GM18499 (cell line): Measurements from ENCODE around the gene RPN2.

Source experiments
- ATAC-seq: cut with Tn5 transposase; IDR thresholded peaks from one replicate; pipeline ENCODE4 v1.9.1; 2021; ENCODE audit warnings: moderate number of reproducible peaks; ENCODE audit not compliant: insufficient read depth, unreplicated experiment

RPN2 gene

DNA sequence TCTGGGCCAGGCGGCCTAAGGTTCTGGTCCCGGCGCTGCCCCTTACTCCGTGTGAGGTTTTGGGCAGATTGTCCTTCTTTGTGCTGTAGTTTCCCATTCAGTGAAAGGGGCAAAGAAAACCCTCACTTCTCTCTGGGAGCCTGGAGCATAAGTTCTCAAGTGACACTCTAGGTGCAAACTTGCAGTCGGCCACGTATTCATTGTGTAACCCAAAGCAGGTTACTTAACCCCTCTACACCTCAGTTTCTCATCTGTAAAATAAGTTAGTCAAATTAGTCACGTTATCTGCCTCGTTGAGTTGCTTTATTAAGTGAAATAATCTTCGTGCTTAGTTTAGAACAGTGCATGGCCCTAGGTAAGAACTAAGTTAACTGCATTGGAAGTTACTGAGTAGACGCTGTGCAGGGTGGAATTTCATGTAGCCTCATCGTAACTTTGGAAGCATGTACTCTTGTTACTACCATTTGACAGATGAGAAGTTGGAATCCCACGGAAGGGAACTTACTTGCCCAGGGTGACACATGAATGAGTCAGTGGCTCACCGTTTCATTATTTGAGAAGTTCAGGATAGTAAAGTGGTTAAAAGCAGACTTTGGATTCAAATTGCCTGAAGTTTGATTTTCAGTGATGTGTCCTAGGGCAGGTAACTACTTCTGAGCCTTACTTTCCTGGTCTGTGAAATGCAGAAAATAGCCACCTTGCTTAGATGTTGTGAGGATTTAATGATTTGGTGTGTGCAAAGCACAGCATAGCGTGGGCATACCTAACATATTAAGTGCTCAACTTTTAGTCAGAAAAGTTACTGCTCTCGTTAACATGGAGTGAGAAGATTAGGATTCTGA lies 774 bp downstream of the RPN2 start:
- ATAC-seq: no peak

DNA sequence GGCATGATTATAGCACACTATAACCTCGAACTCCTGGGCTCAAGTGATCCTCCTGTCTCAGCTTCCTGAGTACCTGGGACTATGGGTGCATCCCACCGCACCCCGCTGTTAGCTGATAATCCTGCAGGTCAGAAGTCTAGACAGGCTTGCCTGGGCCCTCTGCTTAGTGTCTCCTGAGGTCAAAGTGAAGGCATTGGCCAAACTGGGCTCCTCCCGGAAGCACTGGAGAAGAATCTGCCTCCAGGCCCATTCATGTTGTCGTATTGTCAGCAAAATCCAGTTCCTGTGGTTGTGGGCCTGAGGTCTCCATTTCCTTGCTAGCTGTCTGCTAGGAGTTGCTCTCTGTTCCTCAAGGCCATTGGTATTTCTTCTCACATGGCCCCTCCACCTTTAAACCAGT lies 6.6 kb downstream of the RPN2 start:
- no peak for ATAC-seq

DNA sequence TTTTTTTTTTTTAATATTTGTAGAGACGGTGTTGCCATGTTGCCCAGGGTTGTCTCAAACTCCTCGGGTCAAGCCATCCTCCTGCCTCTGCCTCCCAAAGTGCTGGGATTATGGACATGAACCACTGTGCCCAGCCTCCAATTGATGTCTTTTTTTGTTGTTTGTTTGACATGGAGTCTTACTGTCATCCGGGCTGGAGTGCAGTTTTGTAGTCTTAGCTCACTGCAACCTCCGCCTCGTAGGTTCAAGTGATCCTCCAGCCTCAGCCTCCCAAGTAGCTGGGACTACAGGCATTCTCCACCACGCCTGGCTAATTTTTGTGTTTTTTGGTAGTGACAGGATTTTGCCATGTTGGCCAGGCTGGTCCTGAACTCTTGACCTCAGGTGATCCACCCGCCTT lies 9.7 kb downstream of the RPN2 start:
- ATAC-seq: no peak

DNA sequence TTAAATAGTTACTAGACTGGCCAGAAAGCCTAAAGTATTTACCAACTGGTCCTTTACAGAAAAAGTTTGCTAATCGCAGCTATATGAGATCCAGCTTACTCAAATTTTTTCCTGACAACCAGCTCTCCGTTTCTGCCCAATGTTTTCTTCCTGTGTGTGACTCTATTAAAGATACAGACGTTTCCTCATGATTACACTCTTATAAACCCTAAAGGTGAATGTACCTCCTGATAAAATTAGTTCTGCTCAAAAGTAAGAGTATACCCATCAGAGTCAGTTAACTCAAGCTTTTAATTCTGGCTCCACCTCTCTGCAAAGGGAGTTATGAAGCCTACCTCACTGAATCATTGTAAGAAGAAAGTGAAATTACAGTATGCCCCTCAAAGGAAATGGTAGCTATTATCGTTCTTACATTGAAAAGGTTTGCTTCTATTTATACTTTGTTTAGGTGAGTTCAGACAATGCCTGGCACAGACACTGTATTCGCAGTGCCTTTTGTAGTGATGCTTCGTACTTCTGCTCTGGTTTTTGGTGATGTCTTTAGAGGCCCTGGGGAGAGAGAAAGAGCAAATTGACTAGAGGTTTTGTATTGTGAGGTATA lies 10.4 kb downstream of the RPN2 start:
- ATAC-seq: no peak

DNA sequence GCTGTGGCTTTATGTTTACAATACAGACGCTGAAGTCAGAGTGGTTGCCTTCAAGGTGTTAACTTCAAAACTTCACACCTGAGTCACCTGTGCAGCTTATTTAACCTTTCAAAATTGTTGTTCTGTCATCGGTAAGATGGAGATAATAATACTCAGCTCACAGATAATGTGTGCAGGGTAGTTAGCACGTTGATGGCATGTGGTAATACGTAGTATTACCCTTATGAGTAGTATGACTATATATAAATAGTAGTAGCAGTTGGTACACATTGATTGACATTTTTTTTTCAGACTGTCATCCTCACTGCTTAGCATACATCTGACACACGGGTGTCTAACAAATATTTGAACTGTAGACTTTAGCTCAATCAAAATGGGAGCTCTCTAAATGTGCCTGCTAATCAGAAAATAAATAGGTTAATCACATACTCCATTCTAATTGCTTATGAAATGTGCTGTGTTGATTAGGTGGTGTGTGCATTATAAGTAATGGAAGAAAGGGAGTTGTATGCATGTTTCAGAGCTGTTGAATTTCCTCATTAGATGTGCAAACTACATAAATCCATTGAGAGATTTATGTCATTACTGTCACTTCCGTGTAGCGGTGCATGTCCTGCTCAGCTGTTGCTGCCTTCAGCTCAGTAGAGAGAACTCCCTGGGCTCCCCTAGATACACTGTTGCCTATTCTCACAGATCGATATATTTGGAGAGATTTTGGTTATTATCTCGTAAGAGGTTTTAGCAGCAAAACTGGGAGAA lies 11.4 kb downstream of the RPN2 start:
- ATAC-seq: no peak

DNA sequence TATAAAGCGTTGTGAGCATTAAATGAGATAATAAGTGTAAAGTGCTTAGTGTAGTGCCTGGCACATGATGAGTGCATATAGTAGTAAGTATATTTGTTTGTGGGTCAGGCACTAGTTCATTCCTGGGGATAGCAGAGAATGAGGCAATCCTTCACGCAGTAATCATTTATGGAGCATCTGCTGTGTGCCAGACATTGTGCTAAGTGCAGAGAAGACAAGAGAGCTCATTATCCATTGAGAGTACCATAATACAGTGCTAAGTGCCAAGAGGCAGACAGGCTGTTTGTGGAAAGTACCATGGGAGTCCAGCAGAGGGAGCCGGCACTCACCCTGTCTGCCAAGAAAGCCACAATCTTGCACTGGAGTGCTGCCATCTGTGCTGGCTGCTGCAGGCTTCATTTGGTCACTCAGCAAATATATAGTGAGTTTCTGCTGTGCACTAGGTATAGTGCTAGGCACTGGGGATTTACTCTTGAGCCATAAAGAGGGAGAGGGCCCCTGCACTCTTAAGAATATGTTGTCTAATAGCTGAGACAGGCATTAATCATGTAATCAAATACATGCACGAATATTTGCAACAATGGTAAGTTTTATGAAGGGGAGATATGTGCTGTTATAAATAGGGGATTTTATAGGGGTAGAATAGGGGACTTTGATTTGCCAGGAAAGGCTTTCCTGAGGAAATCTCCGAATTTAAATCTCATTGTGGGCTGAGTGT lies 13.2 kb downstream of the RPN2 start:
- no peak for ATAC-seq

DNA sequence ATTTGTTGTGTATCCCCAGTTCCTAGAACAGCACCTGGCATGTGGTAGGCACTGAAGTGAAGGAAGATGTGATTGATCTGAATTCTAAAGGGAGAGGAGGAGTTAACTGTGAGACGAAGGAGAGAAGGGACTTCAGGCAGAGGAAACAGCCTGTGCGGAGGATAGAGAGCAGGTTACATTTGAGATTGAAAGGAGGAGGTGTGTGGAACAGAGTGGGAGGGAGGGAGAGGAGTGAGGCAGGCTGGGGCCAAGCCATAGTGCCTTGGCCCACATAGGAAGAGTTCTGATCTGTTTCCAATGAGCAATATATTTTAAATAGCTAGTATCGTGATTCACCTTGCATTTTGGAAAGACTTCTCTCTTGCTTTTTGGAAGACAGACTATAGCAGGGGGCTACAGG lies 14.1 kb downstream of the RPN2 start:
- no peak for ATAC-seq

DNA sequence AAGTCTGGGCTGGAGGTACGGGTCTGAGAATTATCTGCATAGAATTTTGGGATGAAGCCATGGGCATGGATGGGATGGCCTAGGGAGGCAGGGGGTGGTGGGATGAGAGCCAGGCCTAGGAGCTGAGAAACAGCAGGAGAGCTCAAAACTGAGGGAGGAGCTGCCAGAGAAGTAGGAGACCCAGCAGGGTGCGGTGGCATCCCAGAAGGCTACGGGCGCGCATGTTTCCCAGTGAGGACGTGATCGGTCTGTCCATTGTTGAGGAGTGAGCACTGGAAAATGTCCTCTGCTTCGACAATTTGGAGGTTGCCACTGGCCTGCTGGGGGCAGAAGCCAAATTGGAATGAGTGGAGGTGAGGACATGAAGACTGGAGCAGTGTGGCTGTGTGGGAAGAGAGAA lies 14.7 kb downstream of the RPN2 start:
- ATAC-seq: no peak

DNA sequence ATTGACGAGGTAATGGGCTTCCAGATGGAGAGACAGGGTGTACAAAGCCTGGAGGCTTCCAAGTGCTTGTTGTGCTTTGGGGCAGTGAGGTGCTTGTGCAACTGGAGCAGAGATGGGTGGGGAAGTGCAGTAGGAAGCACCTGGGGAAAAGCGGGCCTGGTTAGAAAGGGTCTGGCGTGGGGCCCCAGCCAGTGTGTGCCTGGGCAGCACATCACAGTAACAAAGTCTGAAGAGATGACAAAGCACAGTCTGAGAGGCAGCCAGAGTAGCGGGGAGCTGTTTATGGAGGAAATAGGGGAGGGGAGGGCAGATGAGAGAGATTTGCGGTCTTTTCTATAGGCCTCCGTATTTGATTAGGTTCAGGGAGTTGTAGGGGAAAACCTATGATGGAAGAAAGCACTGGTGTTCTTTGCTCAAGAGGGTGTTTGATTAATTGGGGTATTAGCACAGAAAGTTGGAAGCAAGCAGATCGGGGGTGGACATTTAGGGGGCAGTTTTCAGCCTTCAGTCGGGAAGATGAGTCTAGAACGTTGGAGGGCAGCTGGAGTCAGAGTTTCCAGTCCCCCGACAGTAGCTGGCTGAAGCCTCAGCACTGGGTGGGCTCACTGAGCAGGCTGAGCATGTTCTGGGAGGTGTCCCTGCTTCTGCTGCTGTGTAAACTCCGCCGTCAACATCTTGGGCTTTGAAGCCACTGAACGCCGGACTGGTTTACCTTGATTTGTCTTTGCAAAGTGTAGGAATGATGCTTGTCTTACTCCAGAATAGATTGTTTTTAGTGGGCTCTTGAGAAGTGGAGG lies 15.7 kb downstream of the RPN2 start:
- no peak for ATAC-seq

DNA sequence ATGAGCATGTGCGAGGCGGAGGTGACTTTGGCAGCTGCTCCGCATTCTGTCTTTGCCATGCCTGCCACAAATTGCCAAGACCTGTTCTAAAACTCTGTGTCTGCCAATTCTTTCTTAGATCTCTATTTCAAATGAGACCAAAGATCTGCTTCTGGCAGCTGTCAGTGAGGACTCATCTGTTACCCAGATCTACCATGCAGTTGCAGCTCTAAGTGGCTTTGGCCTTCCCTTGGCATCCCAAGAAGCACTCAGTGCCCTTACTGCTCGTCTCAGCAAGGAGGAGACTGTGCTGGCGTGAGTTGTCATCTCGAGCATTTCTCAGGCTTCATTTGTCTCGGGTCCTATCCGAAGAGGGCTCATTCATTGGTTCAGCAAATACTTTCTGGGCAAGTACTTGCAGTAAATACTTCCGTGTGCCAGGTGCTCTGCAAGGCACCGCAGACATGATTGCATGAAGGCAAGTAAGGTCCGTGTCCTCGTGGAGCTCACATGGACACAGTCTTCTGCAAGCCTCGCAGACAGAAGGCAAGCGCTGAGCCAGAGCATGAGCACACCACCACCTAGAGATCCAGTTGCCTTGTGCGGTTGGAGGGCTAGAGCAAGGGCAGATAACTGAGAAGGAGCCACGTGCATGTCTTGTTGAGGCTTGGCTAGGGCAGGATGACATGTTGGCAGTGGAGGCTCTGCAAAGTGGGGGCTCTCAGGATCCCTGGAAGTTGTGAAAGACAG lies 20.0 kb downstream of the RPN2 start:
- ATAC-seq: no peak

DNA sequence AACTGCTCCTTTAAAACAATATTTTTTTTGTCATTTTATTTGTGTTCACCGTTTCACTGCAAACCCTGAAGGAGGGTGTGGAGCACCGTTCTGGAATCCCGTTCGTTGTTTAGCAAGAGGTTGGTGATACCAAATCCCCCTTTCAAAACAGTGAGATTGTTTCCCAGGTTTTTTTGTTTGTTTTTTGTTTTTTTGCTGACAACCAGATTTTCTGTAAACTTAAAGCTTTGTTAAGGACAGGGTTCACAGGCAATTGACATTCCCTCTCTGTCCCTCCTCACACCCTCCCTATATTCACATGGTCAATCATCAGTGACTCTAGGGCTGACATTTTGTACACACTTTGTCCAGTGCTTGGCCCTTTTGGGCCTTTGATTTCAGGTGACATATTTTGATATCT lies 21.2 kb downstream of the RPN2 start:
- ATAC-seq: no peak

DNA sequence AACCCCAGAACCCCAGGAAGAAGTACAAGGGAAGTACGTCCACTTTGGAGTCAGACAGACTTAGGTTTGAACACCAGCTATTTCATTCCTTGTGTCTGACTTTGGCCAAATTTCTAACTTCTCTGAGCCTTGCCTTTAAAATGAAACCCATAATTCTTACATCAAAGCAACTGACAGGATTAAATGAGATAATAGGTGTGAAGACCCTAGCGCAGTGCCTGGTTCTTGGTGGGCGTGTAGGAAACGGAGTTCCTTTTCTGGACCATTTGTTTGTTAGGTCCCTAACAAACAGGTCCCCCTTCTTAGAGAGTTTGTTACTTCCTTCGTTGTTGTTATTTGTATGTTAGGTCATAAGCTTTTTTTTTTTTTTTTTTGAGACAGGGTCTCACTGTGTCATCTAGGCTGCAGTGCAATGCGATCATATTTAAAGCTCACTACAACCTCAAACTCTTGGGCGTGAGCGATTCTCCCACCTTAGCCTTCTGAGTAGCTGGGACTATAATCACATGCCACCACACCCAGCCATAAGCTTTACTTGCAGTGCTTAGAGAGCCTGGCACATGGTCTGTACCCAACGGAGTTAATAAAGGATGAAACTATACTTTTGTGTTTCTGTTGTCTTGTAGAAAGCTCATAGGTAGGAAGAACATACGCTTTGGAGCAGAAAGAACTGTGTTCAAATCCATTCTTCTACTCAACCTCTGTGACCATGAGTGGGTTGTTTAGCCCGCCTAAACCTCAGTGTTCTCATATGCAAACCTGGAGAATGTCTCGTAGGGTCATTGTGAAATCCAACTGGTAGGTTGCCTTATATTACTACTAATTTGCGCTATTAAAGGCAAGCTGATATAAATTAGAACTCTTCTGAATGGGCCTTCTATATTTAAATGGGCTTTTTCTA lies 22.0 kb downstream of the RPN2 start:
- ATAC-seq: no peak

DNA sequence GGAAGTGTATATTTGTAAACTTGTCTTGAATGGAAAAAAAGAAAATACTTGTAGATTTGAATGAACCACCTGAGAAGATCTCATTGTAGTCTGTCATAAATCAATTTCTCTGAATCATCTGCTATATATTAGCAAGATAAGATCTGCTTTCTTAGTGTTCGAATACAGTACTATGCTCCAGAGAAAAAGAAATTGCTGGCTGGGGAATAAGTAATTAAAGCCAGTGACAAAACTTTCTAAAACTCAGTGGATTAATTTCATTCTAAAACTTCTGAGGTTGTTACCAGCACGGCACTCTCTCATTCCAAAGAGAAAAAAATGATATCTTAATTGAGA lies 22.7 kb downstream of the RPN2 start:
- ATAC-seq: no peak

DNA sequence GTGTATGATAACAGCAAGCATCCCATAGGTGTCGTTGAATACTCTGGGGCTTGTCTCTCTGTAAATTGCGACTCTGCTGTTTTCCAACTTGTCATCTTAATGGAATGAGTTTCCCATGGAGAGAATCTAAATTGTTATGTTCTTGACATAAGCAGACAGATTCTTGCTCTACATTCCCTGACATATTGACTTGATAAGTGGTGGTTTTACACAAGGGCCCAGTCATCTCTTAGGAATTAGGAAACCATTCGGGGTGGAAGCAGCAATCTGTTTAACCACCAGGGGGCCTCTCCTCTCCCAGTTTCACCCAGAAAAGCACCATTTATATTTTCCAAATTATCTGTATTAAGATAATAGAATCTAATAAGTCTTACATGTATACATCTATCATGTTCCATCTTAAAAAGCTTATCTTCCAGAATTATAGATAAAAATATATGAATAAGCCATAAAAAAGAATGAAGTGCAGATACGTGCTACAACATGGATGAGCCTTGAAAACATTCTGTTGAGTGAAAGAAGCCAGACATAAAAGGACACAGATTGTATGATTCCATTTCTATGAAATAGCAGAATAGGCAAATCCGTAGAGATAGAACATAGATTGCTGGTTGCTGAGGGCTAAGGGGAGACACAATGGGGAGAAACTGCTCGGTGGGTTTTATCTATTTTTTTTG lies 23.3 kb downstream of the RPN2 start:
- no peak for ATAC-seq

DNA sequence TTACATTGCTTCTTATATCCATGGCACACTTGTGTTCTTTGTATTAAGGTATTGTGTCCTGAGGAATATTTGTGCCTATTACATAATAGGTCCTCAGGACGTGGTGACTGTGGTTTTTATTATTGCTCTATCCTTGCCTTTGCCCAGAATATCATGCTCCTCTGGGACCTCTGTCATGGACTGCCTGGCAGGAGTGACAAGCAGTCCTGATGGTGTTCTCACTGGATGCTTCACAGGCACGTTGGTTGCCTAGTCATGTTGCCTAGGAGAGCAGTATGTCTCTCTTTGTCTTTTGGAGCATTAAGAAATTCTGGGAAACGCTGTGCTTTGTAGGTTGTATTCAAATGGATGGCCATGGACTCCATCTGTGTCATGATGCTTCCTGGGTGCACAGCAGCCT lies 24.9 kb downstream of the RPN2 start:
- ATAC-seq: no peak

DNA sequence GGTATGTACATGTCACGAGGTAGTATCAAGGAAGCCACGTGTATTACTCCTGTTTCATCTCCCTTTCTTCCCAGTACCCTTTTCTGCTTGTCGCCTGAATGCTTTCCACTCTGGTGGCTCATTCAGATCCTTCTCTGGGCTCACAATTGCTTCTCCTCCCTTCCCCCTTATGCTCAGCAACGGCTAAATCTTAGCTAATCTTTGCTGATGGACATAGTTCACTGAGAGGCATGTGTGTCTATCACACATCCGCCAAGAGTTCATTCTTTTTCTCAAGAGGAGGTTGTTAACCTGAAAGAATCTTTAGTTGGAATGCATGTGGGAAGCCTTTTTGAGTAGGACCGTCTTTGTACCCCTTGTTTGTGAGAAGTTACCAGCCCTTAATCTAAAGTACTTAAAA lies 26.0 kb downstream of the RPN2 start:
- ATAC-seq: no peak

DNA sequence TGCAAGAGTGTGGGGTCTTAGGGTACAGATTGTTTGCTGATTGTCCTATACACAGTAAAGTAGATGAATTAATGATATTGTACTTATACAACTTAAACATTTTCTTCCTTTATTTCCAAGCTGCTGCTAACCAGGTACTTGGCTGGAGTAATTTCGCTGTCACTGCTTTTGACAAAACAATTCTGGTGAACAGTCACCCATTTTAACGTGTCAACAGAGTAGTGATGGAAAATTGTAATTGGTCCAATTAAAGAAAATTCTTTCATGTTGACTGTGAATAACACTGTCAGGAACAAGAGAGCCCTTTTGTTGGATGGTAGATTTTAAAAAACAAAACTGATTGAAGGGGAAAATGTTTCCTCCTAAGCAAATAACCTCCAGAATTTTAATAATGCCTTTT lies 26.7 kb downstream of the RPN2 start:
- ATAC-seq: no peak

DNA sequence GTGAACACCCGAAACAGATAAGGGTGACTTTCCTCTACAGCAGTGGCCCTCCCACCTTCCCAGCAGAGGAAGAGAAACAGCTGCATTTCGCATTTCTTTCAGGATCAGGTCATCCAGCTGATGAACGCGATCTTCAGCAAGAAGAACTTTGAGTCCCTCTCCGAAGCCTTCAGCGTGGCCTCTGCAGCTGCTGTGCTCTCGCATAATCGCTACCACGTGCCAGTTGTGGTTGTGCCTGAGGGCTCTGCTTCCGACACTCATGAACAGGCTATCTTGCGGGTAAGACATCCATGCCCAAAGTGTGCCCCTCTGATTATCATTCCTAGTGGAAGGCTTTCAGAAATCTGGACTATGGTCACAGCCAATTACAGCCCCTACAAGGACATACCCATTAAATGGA lies 28.0 kb downstream of the RPN2 start:
- ATAC-seq: no peak
